DOHH2 (cell line): ENCODE results near the gene WDFY2.
"Not testable (repeated sequence)": the region's sequence is repeated elsewhere in the genome, so short reads cannot be mapped to it uniquely, and the experiment has no call there.

ENCODE experiments used
- CTCF ChIP-seq: fragments of 200-600 bp; sonication (generic); IDR thresholded peaks from one replicate; pipeline ENCODE4 v1.5.1; 2014; ENCODE audit warnings: antibody characterized with exemption, mild to moderate bottlenecking, low read depth, low read length; ENCODE audit not compliant: poor library complexity, severe bottlenecking
- EZH2phosphoT487 ChIP-seq: fragments of 200-600 bp; sonication (generic); IDR thresholded peaks from 2 replicates; pipeline ENCODE4 v1.6.1; 2017; ENCODE audit warnings: borderline replicate concordance, mild to moderate bottlenecking, antibody characterized with exemption, low read length, moderate library complexity, mixed read lengths

- not testable (repeated sequence) for TF ChIP-seq CTCF, EZH2phosphoT487
Measured at GRCh38 chr13:51695677-51696076, 111.4 kb downstream of the WDFY2 start.
